Measurements from ENCODE around the gene KRTAP12-2.

DNA sequence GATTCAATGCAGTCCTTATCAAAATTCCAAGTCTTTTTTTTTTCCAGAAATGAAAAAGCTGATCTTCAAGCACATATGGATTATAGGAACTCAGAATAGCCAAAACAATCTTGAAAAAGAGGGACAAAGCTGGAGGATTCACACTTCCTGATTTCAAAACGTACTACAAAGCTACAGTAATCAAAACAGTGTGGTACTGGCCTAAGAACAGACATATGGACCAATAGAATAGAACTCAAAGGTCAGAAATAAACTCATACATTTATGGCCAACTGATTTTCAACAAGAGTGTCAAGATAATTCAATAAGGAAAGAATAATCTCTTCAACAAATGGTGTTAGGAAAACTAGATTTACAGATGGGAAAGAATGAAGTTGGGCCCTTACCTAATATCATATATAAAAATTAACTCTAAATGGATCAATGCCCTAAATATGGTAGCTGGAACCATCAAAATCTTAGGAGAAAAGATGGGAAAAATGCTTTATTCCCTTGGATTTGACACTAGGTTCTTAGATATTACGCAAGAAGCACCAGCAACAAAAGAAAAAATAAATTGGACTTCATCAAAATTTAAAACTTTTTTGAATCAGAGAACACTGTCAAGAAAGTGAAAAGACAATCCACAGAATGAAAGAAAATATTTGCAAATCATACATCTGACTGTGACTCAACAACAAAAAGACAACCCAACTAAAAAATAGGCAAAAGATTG, 26.2 kb upstream of the KRTAP12-2 start:
- no peak for TF ChIP-seq EZH2 (IDR thresholded peaks at IDR 0.05; ENCODE audit: borderline replicate concordance, low read depth, low read length, poor library complexity, severe bottlenecking)
- TF ChIP-seq, protein P1, sequence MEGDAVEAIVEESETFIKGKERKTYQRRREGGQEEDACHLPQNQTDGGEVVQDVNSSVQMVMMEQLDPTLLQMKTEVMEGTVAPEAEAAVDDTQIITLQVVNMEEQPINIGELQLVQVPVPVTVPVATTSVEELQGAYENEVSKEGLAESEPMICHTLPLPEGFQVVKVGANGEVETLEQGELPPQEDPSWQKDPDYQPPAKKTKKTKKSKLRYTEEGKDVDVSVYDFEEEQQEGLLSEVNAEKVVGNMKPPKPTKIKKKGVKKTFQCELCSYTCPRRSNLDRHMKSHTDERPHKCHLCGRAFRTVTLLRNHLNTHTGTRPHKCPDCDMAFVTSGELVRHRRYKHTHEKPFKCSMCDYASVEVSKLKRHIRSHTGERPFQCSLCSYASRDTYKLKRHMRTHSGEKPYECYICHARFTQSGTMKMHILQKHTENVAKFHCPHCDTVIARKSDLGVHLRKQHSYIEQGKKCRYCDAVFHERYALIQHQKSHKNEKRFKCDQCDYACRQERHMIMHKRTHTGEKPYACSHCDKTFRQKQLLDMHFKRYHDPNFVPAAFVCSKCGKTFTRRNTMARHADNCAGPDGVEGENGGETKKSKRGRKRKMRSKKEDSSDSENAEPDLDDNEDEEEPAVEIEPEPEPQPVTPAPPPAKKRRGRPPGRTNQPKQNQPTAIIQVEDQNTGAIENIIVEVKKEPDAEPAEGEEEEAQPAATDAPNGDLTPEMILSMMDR (conservative IDR thresholded peaks at IDR 0.05; ENCODE audit: low read depth, low read length): no peak

Data from A673 (cell line).